Measurements from ENCODE around the gene KCNE1.
"Not testable (repeated sequence)": the region's sequence is repeated elsewhere in the genome, so short reads cannot be mapped to it uniquely, and the experiment has no call there.

KCNE1 gene

DNA sequence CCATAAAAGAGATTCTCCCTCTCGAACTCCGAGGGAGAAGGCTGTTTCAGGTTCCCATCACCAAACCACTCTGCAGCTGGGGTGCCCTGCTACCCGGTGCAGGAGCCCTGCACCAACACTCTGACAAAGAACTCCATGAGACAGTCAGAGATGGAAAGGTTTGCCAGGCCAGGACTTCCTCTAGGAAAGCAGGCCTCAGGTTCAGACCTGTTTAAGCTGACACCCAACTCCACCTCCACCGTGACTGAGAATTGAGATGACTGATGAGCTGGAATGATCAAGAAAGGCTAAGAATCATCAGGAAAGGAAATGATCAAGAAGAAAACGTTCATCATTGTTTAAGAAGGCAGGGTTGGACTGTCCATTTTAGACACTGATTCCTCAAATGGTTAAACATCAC lies 46.2 kb upstream of the KCNE1 start:
- TF ChIP-seq, protein P1, sequence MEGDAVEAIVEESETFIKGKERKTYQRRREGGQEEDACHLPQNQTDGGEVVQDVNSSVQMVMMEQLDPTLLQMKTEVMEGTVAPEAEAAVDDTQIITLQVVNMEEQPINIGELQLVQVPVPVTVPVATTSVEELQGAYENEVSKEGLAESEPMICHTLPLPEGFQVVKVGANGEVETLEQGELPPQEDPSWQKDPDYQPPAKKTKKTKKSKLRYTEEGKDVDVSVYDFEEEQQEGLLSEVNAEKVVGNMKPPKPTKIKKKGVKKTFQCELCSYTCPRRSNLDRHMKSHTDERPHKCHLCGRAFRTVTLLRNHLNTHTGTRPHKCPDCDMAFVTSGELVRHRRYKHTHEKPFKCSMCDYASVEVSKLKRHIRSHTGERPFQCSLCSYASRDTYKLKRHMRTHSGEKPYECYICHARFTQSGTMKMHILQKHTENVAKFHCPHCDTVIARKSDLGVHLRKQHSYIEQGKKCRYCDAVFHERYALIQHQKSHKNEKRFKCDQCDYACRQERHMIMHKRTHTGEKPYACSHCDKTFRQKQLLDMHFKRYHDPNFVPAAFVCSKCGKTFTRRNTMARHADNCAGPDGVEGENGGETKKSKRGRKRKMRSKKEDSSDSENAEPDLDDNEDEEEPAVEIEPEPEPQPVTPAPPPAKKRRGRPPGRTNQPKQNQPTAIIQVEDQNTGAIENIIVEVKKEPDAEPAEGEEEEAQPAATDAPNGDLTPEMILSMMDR (IDR thresholded peaks at IDR 0.05) = no peak
- no peaks in the 10 kb centered on the region for H3K36me3 ChIP-seq (ENCODE audit: control insufficient read depth, insufficient read depth, low read length)

DNA sequence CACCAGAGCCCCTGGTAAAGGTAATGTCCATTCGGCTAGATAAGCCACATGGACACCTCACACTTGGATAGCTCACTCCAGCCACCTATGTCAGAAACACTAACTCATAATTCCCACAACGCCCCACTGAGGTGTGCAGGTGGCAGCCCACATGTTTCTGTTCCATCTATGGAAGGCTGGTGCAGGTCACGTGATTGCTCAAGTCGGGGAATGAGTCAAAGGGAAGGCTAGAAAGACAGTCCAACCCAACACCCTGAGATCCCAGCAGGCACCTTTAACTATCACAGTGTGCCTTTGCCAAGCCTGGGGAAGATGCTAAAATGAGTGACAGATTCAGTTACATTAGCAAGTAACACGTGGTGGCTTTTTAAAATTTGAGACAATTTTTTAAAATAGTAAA lies 45.3 kb upstream of the KCNE1 start:
- Histone ChIP-seq H3K27me3 (ENCODE audit: control insufficient read depth, insufficient read depth, low read length) (no peaks in the 10 kb centered on the region), H3K79me2 (no peaks in the 10 kb centered on the region), H3K9me3 (ENCODE audit: control insufficient read depth, low read length) (no peaks in the 10 kb centered on the region), H3K27ac (no peak overlapping the region), H3K4me1 (no peaks in the 10 kb centered on the region), H3K36me3 (ENCODE audit: control insufficient read depth, insufficient read depth, low read length) (no peaks in the 10 kb centered on the region), H3K4me2 (ENCODE audit: low read length) (no peak overlapping the region), H3K9ac (no peak overlapping the region), H3K4me3 (ENCODE audit: low read depth, low read length) (no peak overlapping the region), H2AFZ (no peak overlapping the region)
- TF ChIP-seq, protein P1 (IDR thresholded peaks at IDR 0.05) = no peak

More for the DNA sequence above, 46.2 kb upstream of the KCNE1 start:
- Histone ChIP-seq H3K27ac (no peak overlapping the region), H3K4me1 (no peaks in the 10 kb centered on the region), H3K9me3 (ENCODE audit: control insufficient read depth, low read length) (no peaks in the 10 kb centered on the region), H3K27me3 (ENCODE audit: control insufficient read depth, insufficient read depth, low read length) (no peaks in the 10 kb centered on the region), H3K4me2 (ENCODE audit: low read length) (no peak overlapping the region), H3K9ac (no peak overlapping the region), H2AFZ (no peak overlapping the region), H3K4me3 (ENCODE audit: low read depth, low read length) (no peak overlapping the region), H3K79me2 (no peaks in the 10 kb centered on the region)

GRCh38 chr21:34554670-34555069 lies 42.7 kb upstream of the KCNE1 start:
- not testable (repeated sequence) for H3K36me3 ChIP-seq (ENCODE audit: control insufficient read depth, insufficient read depth, low read length); H2AFZ ChIP-seq; H3K4me1 ChIP-seq; H3K4me3 ChIP-seq (ENCODE audit: low read depth, low read length); H3K4me2 ChIP-seq (ENCODE audit: low read length); H3K9me3 ChIP-seq (ENCODE audit: control insufficient read depth, low read length); H3K79me2 ChIP-seq; H3K27me3 ChIP-seq (ENCODE audit: control insufficient read depth, insufficient read depth, low read length); H3K27ac ChIP-seq
- H3K9ac ChIP-seq = peak overlapping the region; percentile 11

DNA sequence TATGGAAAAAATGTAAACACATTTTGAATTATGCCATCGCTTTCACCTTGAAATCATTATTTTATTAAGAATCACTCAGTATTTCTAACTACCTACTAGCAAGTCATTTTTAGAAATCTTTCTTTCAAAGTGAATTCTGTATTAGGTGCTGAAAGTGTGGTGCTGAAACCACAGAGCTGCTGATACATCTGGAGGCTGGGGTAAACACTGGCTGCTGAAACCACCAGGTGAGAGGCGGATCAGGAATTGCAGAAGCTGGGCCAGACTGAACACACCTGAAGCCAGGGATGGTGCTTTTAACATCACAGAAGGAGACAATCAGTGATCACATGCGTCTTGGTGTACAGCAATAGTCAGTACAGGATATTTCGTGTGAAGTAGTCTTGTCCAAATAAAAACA lies 42.2 kb upstream of the KCNE1 start:
- Histone ChIP-seq H3K27ac (no peak overlapping the region), H3K36me3 (ENCODE audit: control insufficient read depth, insufficient read depth, low read length) (no peaks in the 10 kb centered on the region)
- TF ChIP-seq, protein P1 (IDR thresholded peaks at IDR 0.05) = no peak

GRCh38 chr21:34553151-34553952 lies 41.3 kb upstream of the KCNE1 start:
- no peak overlapping the region for H3K9ac ChIP-seq

More for the DNA sequence above, 42.2 kb upstream of the KCNE1 start:
- no peaks in the 10 kb centered on the region for H3K27me3 ChIP-seq (ENCODE audit: control insufficient read depth, insufficient read depth, low read length)
- no peaks in the 10 kb centered on the region for H3K4me1 ChIP-seq
- no peak overlapping the region for H3K4me3 ChIP-seq (ENCODE audit: low read depth, low read length)
- H3K4me2 ChIP-seq (ENCODE audit: low read length) = no peak overlapping the region
- H3K9me3 ChIP-seq (ENCODE audit: control insufficient read depth, low read length) = no peaks in the 10 kb centered on the region
- no peak overlapping the region for H2AFZ ChIP-seq
- no peak overlapping the region for H3K9ac ChIP-seq
- H3K79me2 ChIP-seq = peaks cover 6% of the 10 kb centered on the region

More at GRCh38 chr21:34553151-34553952, 41.3 kb upstream of the KCNE1 start:
- H3K4me1 ChIP-seq = no peaks in the 10 kb centered on the region
- H2AFZ ChIP-seq = no peak overlapping the region
- no peaks in the 10 kb centered on the region for H3K27me3 ChIP-seq (ENCODE audit: control insufficient read depth, insufficient read depth, low read length)
- H3K4me3 ChIP-seq (ENCODE audit: low read depth, low read length) = no peak overlapping the region
- H3K27ac ChIP-seq = no peak overlapping the region
- H3K36me3 ChIP-seq (ENCODE audit: control insufficient read depth, insufficient read depth, low read length) = no peaks in the 10 kb centered on the region
- no peak overlapping the region for H3K4me2 ChIP-seq (ENCODE audit: low read length)
- TF ChIP-seq, protein P1 (IDR thresholded peaks at IDR 0.05) = no peak
- no peaks in the 10 kb centered on the region for H3K9me3 ChIP-seq (ENCODE audit: control insufficient read depth, low read length)
- H3K79me2 ChIP-seq = peaks cover 6% of the 10 kb centered on the region

All from parathyroid adenoma (tissue), 2 donors.